GM06990 (cell line): ENCODE measurements around the gene WBP2NL.

Source experiments
- DNase-seq: peaks from one replicate; pipeline ENCODE4 v3.0.0-alpha.2; 2011; ENCODE audit not compliant: insufficient read length; ENCODE audit errors: extremely low read depth
- H3K27me3 ChIP-seq: replicated peaks from 2 replicates; pipeline ENCODE4 v1.6.0; 2011; ENCODE audit warnings: low read length; ENCODE audit not compliant: control insufficient read depth, insufficient read depth
- H3K36me3 ChIP-seq: 2 replicates; pipeline ENCODE4 v1.5.1; 2011; ENCODE audit warnings: low read length; ENCODE audit not compliant: control insufficient read depth, insufficient read depth
- H3K4me3 ChIP-seq: replicated peaks from 2 replicates; pipeline ENCODE4 v1.5.1; 2011; ENCODE audit warnings: low read depth, mild to moderate bottlenecking, control low read depth, low read length
- CTCF ChIP-seq: IDR thresholded peaks from 2 replicates; pipeline ENCODE4 v1.5.1; 2011; ENCODE audit warnings: low read length, control low read depth, mild to moderate bottlenecking, inconsistent platforms; ENCODE audit not compliant: insufficient read depth, poor library complexity, severe bottlenecking

The WBP2NL gene

GRCh38 chr22:41979423-41980250, 19.0 kb upstream of the WBP2NL start:
- no peak for DNase-seq

GRCh38 chr22:41982865-41983264, 15.7 kb upstream of the WBP2NL start:
- Histone ChIP-seq H3K27me3 (no peaks in the 10 kb centered on the region), H3K4me3 (no peak overlapping the region), H3K36me3 (no peaks in the 10 kb centered on the region; the same call in 1 of the 2 replicates)
- DNase-seq, result no peak
- no peak for TF ChIP-seq CTCF

More at GRCh38 chr22:41979423-41980250, 19.0 kb upstream of the WBP2NL start:
- Histone ChIP-seq H3K36me3 (no peaks in the 10 kb centered on the region; the same call in 1 of the 2 replicates), H3K4me3 (no peak overlapping the region), H3K27me3 (peaks cover 1% of the 10 kb centered on the region; the same call in 1 of the 2 replicates)
- no peak for TF ChIP-seq CTCF

GRCh38 chr22:41983513-41984405, 14.8 kb upstream of the WBP2NL start:
- H3K27me3 ChIP-seq, result no peaks in the 10 kb centered on the region
- no peak for DNase-seq
- no peaks in the 10 kb centered on the region; the same call in 1 of the 2 replicates for H3K36me3 ChIP-seq
- H3K4me3 ChIP-seq, result no peak overlapping the region
- TF ChIP-seq CTCF, result no peak

- TF ChIP-seq CTCF, result no peak
- H3K27me3 ChIP-seq, result no peaks in the 10 kb centered on the region
- H3K36me3 ChIP-seq, result no peaks in the 10 kb centered on the region
- H3K4me3 ChIP-seq, result no peak overlapping the region
- DNase-seq, result no peak
Observed at GRCh38 chr22:41987276-41987675, 11.3 kb upstream of the WBP2NL start.

GRCh38 chr22:41989246-41989645, 9.3 kb upstream of the WBP2NL start:
- H3K27me3 ChIP-seq, result no peaks in the 10 kb centered on the region
- H3K4me3 ChIP-seq, result no peak overlapping the region
- no peaks in the 10 kb centered on the region for H3K36me3 ChIP-seq
- no peak for TF ChIP-seq CTCF
- DNase-seq, result no peak
